Smooth muscle cell (in vitro differentiated cells): ENCODE results near the gene SBF1. TPM values are rescaled to one million over a fixed set of nuclear protein-coding genes. Genes with fewer than 3 reads are reported as not detected.

Experiments used
- DNase-seq: peaks from one replicate; lab custom pipeline; 2025; ENCODE audit not compliant: unreplicated experiment; lab: John Stamatoyannopoulos, UW
- H2AFZ ChIP-seq: fragments of 200-600 bp; sonication (generic); 2 replicates; pipeline ENCODE4 v1.6.0; 2016; ENCODE audit warnings: antibody characterized with exemption, low read depth, mild to moderate bottlenecking
- H3F3A ChIP-seq: fragments of 200-600 bp; sonication (generic); 2 replicates; pipeline ENCODE4 v1.6.0; 2017; ENCODE audit warnings: antibody characterized with exemption, low read depth
- H3K27ac ChIP-seq: fragments of 200-600 bp; sonication (generic); 2 replicates; pipeline ENCODE4 v1.5.1; 2016; ENCODE audit warnings: low read depth, mild to moderate bottlenecking
- H3K27me3 ChIP-seq: fragments of 200-600 bp; sonication (generic); 2 replicates; pipeline ENCODE4 v1.6.1; 2016; ENCODE audit warnings: low read depth, mild to moderate bottlenecking
- H3K36me3 ChIP-seq: fragments of 200-600 bp; sonication (generic); 2 replicates; pipeline ENCODE4 v1.5.1; 2016; ENCODE audit warnings: low read depth
- H3K4me1 ChIP-seq: fragments of 200-600 bp; sonication (generic); 2 replicates; pipeline ENCODE4 v1.5.1; 2016; ENCODE audit warnings: low read depth
- H3K4me2 ChIP-seq: fragments of 200-600 bp; sonication (generic); 2 replicates; pipeline ENCODE4 v1.6.0; 2016; ENCODE audit warnings: mild to moderate bottlenecking
- H3K4me3 ChIP-seq: fragments of 200-600 bp; sonication (generic); 2 replicates; pipeline ENCODE4 v1.5.1; 2016; ENCODE audit warnings: mild to moderate bottlenecking
- H3K79me2 ChIP-seq: fragments of 200-600 bp; sonication (generic); 2 replicates; pipeline ENCODE4 v1.6.0; 2016; ENCODE audit warnings: low read depth, mild to moderate bottlenecking
- H3K9ac ChIP-seq: fragments of 200-600 bp; sonication (generic); 2 replicates; pipeline ENCODE4 v1.6.0; 2016; ENCODE audit warnings: low read depth
- H3K9me3 ChIP-seq: fragments of 200-600 bp; sonication (generic); replicated peaks from 2 replicates; pipeline ENCODE4 v1.5.1; 2016; ENCODE audit warnings: low read depth
- H4K20me1 ChIP-seq: fragments of 200-600 bp; sonication (generic); 2 replicates; pipeline ENCODE4 v1.6.0; 2016; ENCODE audit warnings: low read depth
- WGBS: methylation state at CpG from one replicate; pipeline ENCODE4 v1.1.7; 2016; ENCODE audit warnings: low lambda C conversion rate; 5-methylcytosine and 5-hydroxymethylcytosine counted together
- polyA plus RNA-seq: library from polyadenylated mRNA; unstranded; fragments of >200 nt; fragmentation: Nextera tagmentation; extraction: Ambion mirVana; gene quantifications from 2 replicates; pipeline ENCODE4 v1.2.1, GENCODE V29; 2016
- total RNA-seq: library from RNA; depleted of rRNA; stranded (reverse); fragments of >200 nt; gene quantifications from 2 replicates; pipeline ENCODE4 v1.2.3, GENCODE V29; 2014
- TF ChIP-seq, protein P1 (sequence below): fragments of 200-600 bp; sonication (generic); IDR thresholded peaks from 2 replicates; pipeline ENCODE4 v1.5.1; 2017; ENCODE audit warnings: borderline replicate concordance, mild to moderate bottlenecking, antibody characterized with exemption; ENCODE audit not compliant: insufficient read depth, poor library complexity, severe bottlenecking

Gene SBF1
- total and polyA plus RNA-seq, 2 experiments from 2014 or later, result 37.3 to 53.6 TPM

DNA sequence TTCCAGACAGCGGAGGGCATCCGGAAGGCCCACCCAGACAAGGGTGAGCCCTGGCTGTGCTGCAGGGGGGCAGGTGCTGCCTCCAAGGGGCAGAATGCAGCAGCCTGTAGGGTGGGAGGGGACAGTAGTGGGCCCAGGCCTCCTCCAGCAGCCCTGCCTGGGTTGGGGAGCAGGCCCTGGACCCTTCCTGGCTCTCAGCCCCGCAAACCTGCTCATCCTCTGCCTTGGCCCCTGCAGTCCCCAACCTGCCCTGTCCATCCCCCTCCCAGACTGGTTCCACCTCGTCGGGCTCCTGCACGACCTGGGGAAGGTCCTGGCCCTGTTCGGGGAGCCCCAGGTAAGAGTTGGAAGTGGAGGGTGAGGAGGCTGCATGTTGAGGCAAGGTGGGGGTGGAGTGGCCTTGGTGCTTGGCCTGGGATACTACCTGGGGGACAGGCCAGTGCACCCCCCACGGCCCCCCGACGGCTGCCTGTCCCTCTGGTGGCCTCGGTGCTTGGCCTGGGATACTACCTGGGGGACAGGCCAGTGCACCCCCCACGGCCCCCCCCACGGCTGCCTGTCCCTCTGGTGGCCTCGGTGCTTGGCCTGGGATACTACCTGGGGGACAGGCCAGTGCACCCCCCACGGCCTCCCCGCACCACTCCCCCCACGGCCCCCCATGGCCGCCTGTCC lies 13.3 kb upstream of the SBF1 start:
- Histone ChIP-seq H3K27ac (no peak overlapping the region), H2AFZ (no peak overlapping the region), H3K9me3 (no peaks in the 10 kb centered on the region), H3F3A (peaks cover 5% of the 10 kb centered on the region), H3K4me1 (no peaks in the 10 kb centered on the region), H3K4me2 (no peak overlapping the region), H4K20me1 (no peaks in the 10 kb centered on the region), H3K4me3 (no peak overlapping the region), H3K9ac (no peak overlapping the region), H3K79me2 (no peaks in the 10 kb centered on the region), H3K36me3 (no peaks in the 10 kb centered on the region), H3K27me3 (no peaks in the 10 kb centered on the region)
- TF ChIP-seq, protein P1, sequence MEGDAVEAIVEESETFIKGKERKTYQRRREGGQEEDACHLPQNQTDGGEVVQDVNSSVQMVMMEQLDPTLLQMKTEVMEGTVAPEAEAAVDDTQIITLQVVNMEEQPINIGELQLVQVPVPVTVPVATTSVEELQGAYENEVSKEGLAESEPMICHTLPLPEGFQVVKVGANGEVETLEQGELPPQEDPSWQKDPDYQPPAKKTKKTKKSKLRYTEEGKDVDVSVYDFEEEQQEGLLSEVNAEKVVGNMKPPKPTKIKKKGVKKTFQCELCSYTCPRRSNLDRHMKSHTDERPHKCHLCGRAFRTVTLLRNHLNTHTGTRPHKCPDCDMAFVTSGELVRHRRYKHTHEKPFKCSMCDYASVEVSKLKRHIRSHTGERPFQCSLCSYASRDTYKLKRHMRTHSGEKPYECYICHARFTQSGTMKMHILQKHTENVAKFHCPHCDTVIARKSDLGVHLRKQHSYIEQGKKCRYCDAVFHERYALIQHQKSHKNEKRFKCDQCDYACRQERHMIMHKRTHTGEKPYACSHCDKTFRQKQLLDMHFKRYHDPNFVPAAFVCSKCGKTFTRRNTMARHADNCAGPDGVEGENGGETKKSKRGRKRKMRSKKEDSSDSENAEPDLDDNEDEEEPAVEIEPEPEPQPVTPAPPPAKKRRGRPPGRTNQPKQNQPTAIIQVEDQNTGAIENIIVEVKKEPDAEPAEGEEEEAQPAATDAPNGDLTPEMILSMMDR, result no peak
- no peak for DNase-seq
- 81% methylated on average over 9 of the region's 18 CpGs for WGBS

DNA sequence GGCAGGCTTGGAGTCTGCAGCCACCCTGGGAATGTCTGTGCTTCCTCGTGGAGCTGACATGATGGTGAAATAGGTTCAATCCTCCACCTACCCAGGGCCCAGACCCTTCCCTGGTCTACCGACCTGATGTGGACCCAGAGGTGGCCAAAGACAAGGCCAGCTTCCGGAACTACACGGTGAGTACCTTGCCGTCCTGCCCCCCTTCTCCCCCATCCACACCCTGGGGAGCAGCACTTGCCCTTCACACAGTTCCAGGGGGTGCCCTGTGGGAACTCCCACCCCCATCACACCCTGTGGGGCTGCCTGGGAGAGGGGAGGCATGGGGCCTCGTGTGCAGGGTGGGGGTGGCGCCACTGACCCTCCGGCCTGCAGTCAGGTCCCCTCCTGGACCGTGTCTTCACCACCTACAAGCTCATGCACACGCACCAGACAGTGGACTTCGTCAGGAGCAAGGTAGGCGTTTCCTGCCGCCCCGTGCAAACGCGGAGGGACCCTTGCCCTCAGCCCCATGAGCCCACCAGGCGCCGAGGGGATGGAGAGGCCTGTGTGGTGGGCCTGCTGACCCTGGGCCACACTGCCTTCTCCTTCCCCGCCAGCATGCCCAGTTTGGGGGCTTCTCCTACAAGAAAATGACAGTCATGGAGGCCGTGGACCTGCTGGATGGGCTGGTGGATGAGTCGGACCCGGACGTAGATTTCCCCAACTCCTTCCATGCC lies 12.6 kb upstream of the SBF1 start:
- H3K27me3 ChIP-seq, result no peaks in the 10 kb centered on the region
- H3K27ac ChIP-seq, result no peak overlapping the region
- peaks cover 5% of the 10 kb centered on the region for H3F3A ChIP-seq
- H3K79me2 ChIP-seq, result no peaks in the 10 kb centered on the region
- TF ChIP-seq, protein P1, result no peak
- H3K9ac ChIP-seq, result no peak overlapping the region
- no peaks in the 10 kb centered on the region for H3K4me1 ChIP-seq
- no peaks in the 10 kb centered on the region for H3K9me3 ChIP-seq
- no peak overlapping the region for H3K4me2 ChIP-seq
- DNase-seq, result no peak
- H3K36me3 ChIP-seq, result no peaks in the 10 kb centered on the region
- WGBS, result 92% methylated on average over 23 of the region's 23 CpGs
- no peak overlapping the region for H2AFZ ChIP-seq
- H4K20me1 ChIP-seq, result no peaks in the 10 kb centered on the region
- H3K4me3 ChIP-seq, result no peak overlapping the region

DNA sequence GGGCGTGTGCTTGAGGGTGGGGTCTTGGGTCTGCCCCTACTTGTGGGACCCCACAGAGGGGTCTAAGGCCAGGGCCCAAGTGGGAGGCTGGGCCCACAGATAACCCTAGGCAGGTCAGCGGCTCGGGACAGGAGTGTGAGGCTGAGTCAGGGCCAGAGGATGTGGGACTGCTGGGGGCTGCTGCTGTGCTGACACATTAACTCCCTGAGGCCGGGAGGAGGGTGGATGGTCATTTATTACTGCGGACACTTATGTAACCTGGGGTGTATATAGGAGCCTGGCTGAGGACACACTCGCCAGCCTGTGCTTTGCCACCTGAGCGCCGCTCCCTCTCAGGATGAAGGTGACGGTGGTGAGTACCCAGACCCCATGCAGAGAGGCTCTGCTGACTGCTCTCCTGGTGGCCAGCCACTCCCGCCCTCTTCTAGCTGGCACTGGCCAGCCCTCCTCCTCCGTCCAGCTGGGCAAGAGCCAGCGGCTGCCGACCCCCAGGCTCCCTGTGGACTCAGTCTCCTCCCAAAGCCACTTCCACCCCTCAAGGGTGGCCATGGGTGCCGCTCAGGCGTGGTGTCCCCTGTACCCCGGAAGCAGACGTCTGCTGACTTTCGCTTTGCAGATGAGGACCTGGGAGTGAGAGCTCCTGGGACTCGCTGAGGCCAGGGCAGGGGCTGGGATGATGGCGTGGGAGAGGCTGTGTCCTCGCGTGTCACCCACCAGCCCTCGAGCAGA lies 11.9 kb upstream of the SBF1 start, which contains the start of gene MIOX:
TSS of gene MIOX (plus strand) at position 299 of the 729 bp plus-strand sequence. CDS start at position 338, 39 bp downstream.
- Histone ChIP-seq H3K4me1 (peaks cover 3% of the 10 kb centered on the region), H3K9ac (no peak within 1 kb of the TSS), H4K20me1 (no peaks in the 10 kb centered on the region), H3K27ac (no peak within 1 kb of the TSS), H3F3A (peaks cover 5% of the 10 kb centered on the region), H3K79me2 (peaks cover 4% of the 10 kb centered on the region), H3K4me3 (no peak within 1 kb of the TSS), H3K36me3 (no peaks in the 10 kb centered on the region), H3K9me3 (no peaks in the 10 kb centered on the region), H3K27me3 (no peaks in the 10 kb centered on the region), H3K4me2 (no peak within 1 kb of the TSS), H2AFZ (no peak within 1 kb of the TSS)
- TF ChIP-seq, protein P1, result no peak
- no peak for DNase-seq
- 78% methylated on average over 23 of the region's 23 CpGs for WGBS
